ENCODE results near the gene TMCO4. TPM values are rescaled to one million over a fixed set of nuclear protein-coding genes. Genes with fewer than 3 reads are reported as not detected.

TMCO4 gene
- total RNA-seq, 6 experiments from 2014 or later, result 6.4 to 13.5 (median 9.8) TPM

DNA sequence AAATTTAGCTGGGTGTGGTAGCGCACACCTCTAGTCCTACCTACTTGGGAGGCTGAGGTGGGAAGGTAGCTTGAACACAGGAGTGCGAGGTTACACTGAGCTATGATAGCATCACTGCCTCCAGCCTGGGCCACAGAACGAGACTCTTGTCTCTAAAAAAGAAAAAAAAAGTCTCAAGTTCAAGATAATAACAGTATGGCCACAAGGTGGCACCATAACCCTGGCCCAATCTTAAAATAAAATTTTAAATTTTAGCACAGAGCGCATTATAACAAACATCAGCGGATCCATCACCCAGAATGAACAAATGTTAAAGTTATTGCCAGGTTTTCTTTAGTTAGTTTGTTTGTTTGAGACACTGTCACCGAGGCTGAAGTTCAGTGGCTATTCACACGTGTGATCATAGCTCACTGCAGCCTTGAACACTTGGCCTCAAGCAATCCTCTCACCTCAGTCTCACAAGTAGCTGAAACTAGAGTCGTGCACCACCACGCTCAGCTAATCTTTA lies 137.9 kb downstream of the TMCO4 start:
- 14% methylated on average over 8 of the region's 9 CpGs for WGBS (ENCODE audit: insufficient coverage, low coverage, low lambda C conversion rate, missing lambda C conversion rate)
- ATAC-seq (peak in 3 of 4 donors; percentile 21 to 33 (median 33)), DNase-seq (no peak)
- no peaks in the 10 kb centered on the region for H3K36me3 ChIP-seq
- H3K4me3 ChIP-seq, result no peak overlapping the region
- peaks cover 3 to 11% of the 10 kb centered on the region in 2 donors for H3K27me3 ChIP-seq
- H3K4me1 ChIP-seq, result peaks cover 0 to 7% (median 0%) of the 10 kb centered on the region in 4 donors
- intact Hi-C loops (cut with DNase I), result no loop called here
- H3K27ac ChIP-seq, result no peak overlapping the region
- TF ChIP-seq, protein P1, sequence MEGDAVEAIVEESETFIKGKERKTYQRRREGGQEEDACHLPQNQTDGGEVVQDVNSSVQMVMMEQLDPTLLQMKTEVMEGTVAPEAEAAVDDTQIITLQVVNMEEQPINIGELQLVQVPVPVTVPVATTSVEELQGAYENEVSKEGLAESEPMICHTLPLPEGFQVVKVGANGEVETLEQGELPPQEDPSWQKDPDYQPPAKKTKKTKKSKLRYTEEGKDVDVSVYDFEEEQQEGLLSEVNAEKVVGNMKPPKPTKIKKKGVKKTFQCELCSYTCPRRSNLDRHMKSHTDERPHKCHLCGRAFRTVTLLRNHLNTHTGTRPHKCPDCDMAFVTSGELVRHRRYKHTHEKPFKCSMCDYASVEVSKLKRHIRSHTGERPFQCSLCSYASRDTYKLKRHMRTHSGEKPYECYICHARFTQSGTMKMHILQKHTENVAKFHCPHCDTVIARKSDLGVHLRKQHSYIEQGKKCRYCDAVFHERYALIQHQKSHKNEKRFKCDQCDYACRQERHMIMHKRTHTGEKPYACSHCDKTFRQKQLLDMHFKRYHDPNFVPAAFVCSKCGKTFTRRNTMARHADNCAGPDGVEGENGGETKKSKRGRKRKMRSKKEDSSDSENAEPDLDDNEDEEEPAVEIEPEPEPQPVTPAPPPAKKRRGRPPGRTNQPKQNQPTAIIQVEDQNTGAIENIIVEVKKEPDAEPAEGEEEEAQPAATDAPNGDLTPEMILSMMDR (IDR thresholded peaks at IDR 0.05), result peak; percentile 49 to 78 (median 76)
- no peak for TF ChIP-seq POLR2A (IDR thresholded peaks at IDR 0.05)
- H3K9me3 ChIP-seq, result no peaks in the 10 kb centered on the region

DNA sequence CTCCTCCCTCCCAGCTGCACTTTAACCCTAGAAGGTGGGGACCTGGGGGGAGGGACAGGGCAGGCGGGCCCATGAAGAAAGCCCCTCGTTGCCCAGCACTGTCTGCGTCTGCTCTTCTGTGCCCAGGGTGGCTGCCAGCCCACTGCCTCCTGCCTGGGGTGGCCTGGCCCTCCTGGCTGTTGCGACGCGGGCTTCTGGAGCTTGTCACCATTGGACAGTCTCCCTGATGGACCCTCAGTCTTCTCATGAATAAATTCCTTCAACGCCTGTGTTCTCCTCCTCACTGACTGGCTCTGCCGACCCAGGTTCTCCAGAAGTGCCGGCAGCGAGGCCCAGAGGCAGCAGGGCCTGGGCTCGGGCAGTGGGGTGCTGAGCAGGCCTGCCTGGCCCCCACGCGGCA lies 141.5 kb downstream of the TMCO4 start:
- no peak for TF ChIP-seq POLR2A (IDR thresholded peaks at IDR 0.05)
- TF ChIP-seq, protein P1 (IDR thresholded peaks at IDR 0.05), result no peak
- Histone ChIP-seq H3K4me3 (no peak overlapping the region), H3K36me3 (no peaks in the 10 kb centered on the region), H3K27ac (no peak overlapping the region), H3K4me1 (peaks cover 0 to 3% (median 0%) of the 10 kb centered on the region in 4 donors), H3K27me3 (no peaks in the 10 kb centered on the region), H3K9me3 (no peaks in the 10 kb centered on the region)
- WGBS (ENCODE audit: insufficient coverage, low coverage, low lambda C conversion rate, missing lambda C conversion rate), result no CpG with 5 or more reads among the region's 13 CpGs
- no peak for ATAC-seq
- intact Hi-C loops (cut with DNase I), result loop anchor here (10.0 kb wide), 2 partner anchors 273 to 313 kb away; no protein-coding TSS in a partner anchor
- DNase-seq, result no peak

DNA sequence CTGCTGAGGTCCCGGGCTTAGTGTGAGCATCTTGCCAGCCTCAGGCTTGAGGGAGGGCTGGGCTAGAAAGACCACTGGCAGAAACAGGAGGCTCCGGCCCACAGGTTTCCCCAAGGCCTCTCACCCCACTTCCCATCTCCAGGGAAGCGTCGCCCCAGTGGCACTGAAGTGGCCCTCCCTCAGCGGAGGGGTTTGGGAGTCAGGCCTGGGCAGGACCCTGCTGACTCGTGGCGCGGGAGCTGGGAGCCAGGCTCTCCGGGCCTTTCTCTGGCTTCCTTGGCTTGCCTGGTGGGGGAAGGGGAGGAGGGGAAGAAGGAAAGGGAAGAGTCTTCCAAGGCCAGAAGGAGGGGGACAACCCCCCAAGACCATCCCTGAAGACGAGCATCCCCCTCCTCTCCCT lies 142.2 kb downstream of the TMCO4 start:
- no peak for TF ChIP-seq POLR2A (IDR thresholded peaks at IDR 0.05)
- no peaks in the 10 kb centered on the region for H3K36me3 ChIP-seq
- H3K27me3 ChIP-seq, result no peaks in the 10 kb centered on the region
- DNase-seq (no peak), ATAC-seq (no peak)
- intact Hi-C loops (cut with DNase I), result loop anchor here (10.0 kb wide), 2 partner anchors 273 to 313 kb away; no protein-coding TSS in a partner anchor
- peaks cover 0 to 3% (median 0%) of the 10 kb centered on the region in 4 donors for H3K4me1 ChIP-seq
- 80% methylated on average over 4 of the region's 10 CpGs for WGBS (ENCODE audit: insufficient coverage, low coverage, low lambda C conversion rate, missing lambda C conversion rate)
- no peak overlapping the region for H3K27ac ChIP-seq
- no peaks in the 10 kb centered on the region for H3K9me3 ChIP-seq
- no peak overlapping the region for H3K4me3 ChIP-seq

DNA sequence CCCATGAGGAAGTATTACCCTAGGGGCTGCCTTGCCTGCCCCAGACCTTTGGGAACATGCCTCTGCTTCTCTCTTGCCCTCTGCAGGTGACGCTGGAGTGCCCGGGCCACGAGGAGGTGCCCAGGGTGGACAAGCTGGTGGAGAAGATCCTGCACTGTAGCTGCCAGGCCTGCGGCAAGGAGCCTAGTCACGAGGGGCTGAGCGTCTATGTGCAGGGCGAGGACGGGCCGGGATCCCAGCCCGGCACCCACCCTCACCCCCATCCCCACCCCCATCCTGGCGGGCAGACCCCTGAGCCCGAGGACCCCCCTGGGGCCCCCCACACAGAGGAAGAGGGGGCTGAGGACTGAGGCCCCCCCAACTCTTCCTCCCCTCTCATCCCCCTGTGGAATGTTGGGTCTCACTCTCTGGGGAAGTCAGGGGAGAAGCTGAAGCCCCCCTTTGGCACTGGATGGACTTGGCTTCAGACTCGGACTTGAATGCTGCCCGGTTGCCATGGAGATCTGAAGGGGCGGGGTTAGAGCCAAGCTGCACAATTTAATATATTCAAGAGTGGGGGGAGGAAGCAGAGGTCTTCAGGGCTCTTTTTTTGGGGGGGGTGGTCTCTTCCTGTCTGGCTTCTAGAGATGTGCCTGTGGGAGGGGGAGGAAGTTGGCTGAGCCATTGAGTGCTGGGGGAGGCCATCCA lies 142.8 kb downstream of the TMCO4 start:
- Histone ChIP-seq H3K27me3 (no peaks in the 10 kb centered on the region), H3K9me3 (no peaks in the 10 kb centered on the region), H3K27ac (no peak overlapping the region), H3K4me1 (peaks cover 0 to 3% (median 0%) of the 10 kb centered on the region in 4 donors), H3K4me3 (no peak overlapping the region), H3K36me3 (no peaks in the 10 kb centered on the region)
- DNase-seq (no peak), ATAC-seq (no peak)
- intact Hi-C loops (cut with DNase I), result loop anchor here (10.0 kb wide), 2 partner anchors 272 to 312 kb away; no protein-coding TSS in a partner anchor
- WGBS (ENCODE audit: insufficient coverage, low coverage, low lambda C conversion rate, missing lambda C conversion rate), result 20% methylated on average over 1 of the region's 15 CpGs
- TF ChIP-seq, protein P1 (IDR thresholded peaks at IDR 0.05), result no peak

DNA sequence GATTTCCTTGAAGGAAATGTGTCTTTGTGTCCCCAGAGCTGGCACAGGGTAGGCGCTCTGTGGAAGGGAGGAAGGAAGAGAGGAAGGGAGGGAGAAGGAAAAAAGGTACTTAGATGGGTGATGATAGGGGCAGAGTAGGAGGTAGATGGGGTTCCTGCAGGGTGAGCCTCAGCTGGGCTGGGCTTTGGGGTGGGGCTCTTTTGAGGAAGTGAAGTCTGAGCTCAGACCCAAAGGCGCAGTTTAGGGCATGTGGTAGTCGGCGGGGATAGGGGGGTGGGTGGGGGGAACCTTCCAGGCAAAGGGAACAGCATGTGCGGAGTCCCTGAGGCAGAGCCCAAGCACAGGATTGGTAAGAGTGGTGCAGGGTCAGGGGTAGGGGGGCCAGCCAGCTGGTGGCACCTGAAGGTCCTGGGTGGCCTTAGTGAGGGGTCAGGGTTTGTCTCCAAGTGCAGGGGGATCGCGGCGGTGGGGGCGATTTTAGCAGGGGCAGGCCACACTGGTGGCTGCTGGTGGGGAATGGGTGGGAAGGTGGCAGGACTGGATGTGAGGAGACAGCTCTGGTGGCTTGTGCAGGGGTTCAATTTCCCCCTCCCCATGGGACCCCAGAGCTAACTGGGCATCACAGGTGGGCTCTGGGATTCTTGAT lies 143.5 kb downstream of the TMCO4 start:
- ATAC-seq (no peak), DNase-seq (no peak)
- WGBS (ENCODE audit: insufficient coverage, low coverage, low lambda C conversion rate, missing lambda C conversion rate), result 77% methylated on average over 8 of the region's 9 CpGs
- H3K4me3 ChIP-seq, result no peak overlapping the region
- intact Hi-C loops (cut with DNase I), result loop anchor here (10.0 kb wide), 2 partner anchors 271 to 311 kb away; no protein-coding TSS in a partner anchor
- H3K27ac ChIP-seq, result no peak overlapping the region
- no peaks in the 10 kb centered on the region for H3K9me3 ChIP-seq
- no peaks in the 10 kb centered on the region for H3K27me3 ChIP-seq
- H3K4me1 ChIP-seq, result peaks cover 0 to 3% (median 0%) of the 10 kb centered on the region in 4 donors
- no peaks in the 10 kb centered on the region for H3K36me3 ChIP-seq
- TF ChIP-seq POLR2A (IDR thresholded peaks at IDR 0.05), result no peak
- TF ChIP-seq, protein P1 (IDR thresholded peaks at IDR 0.05), result no peak

Data from right lobe of liver (tissue), 6 donors.